Dedifferentiated amniotic fluid mesenchymal stem cell (primary cell): ENCODE data around the gene CHD9.

Source experiments
- DNase-seq: peaks from one replicate; pipeline ENCODE4 v3.0.0-alpha.2; 2016; ENCODE audit errors: extremely low spot score

The CHD9 gene

GRCh38 chr16:53372992-53373871 is 318.4 kb downstream of the CHD9 start:
- DNase-seq: no peak

- no peak for DNase-seq
Observed at GRCh38 chr16:53374800-53375199, 320.0 kb downstream of the CHD9 start.

GRCh38 chr16:53378138-53378537 is 323.3 kb downstream of the CHD9 start:
- DNase-seq: no peak
